ENCODE results near the gene RETREG1.

GRCh38 chr5:16597946-16598694 is 18.7 kb downstream of the RETREG1 start:
- TF ChIP-seq CTCF (IDR thresholded peaks at IDR 0.05; ENCODE audit: borderline replicate concordance, extremely low read depth, low read length, poor library complexity, severe bottlenecking), result no peak
- no peak for TF ChIP-seq EZH2 (IDR thresholded peaks at IDR 0.05; ENCODE audit: borderline replicate concordance, low read depth, low read length, severe bottlenecking)
